Stimulated activated CD4-positive, alpha-beta T cell treated with anti-CD3 and anti-CD28 coated beads, Interleukin-15, amount 100 ng/mL, for 1 hour (primary cell): ENCODE measurements around the gene TMEM178B.

ENCODE experiments used
- DNase-seq, 2 donors: peaks; one replicate each; pipeline ENCODE4 v3.0.0-alpha.2; 2020; ENCODE audit warnings: low read depth in 1 of 2, low spot score in 1 of 2

Gene TMEM178B

GRCh38 chr7:141415999-141416398, 342.1 kb downstream of the TMEM178B start:
- no peak for DNase-seq

GRCh38 chr7:141416650-141417270, 342.9 kb downstream of the TMEM178B start:
- no peak for DNase-seq

- DNase-seq: no peak
Measured at GRCh38 chr7:141417506-141417905, 343.6 kb downstream of the TMEM178B start.

- no peak for DNase-seq
Measured at GRCh38 chr7:141418066-141418465, 344.2 kb downstream of the TMEM178B start.

GRCh38 chr7:141421306-141421705, 347.4 kb downstream of the TMEM178B start:
- DNase-seq: no peak

GRCh38 chr7:141427134-141427533, 353.3 kb downstream of the TMEM178B start:
- DNase-seq: no peak

- no peak for DNase-seq
Measured at GRCh38 chr7:141430455-141431139, 356.7 kb downstream of the TMEM178B start.

- no peak for DNase-seq
Measured at GRCh38 chr7:141431140-141431479, 357.2 kb downstream of the TMEM178B start.

- no peak for DNase-seq
Measured at GRCh38 chr7:141431711-141432110, 357.8 kb downstream of the TMEM178B start.

- no peak for DNase-seq
Measured at GRCh38 chr7:141433698-141434097, 359.8 kb downstream of the TMEM178B start.

GRCh38 chr7:141436139-141436538, 362.3 kb downstream of the TMEM178B start:
- no peak for DNase-seq

GRCh38 chr7:141436575-141437075, 362.8 kb downstream of the TMEM178B start:
- no peak for DNase-seq

GRCh38 chr7:141439164-141439563, 365.3 kb downstream of the TMEM178B start:
- no peak for DNase-seq

GRCh38 chr7:141439776-141440175, 365.9 kb downstream of the TMEM178B start:
- no peak for DNase-seq

- DNase-seq: no peak
Measured at GRCh38 chr7:141441837-141442627, 368.2 kb downstream of the TMEM178B start.

- DNase-seq: no peak
Measured at GRCh38 chr7:141442781-141443180, 368.9 kb downstream of the TMEM178B start.

- no peak for DNase-seq
Measured at GRCh38 chr7:141444961-141445360, 371.1 kb downstream of the TMEM178B start.

GRCh38 chr7:141451232-141451631, 377.4 kb downstream of the TMEM178B start:
- no peak for DNase-seq

- no peak for DNase-seq
Measured at GRCh38 chr7:141452911-141453310, 379.0 kb downstream of the TMEM178B start.

- DNase-seq: no peak
Measured at GRCh38 chr7:141454338-141454737, 380.5 kb downstream of the TMEM178B start.

- no peak for DNase-seq
Measured at GRCh38 chr7:141455723-141456122, 381.9 kb downstream of the TMEM178B start.

- DNase-seq: no peak
Measured at GRCh38 chr7:141456298-141456697, 382.4 kb downstream of the TMEM178B start.
